ENCODE results near the gene CA7. TPM values are rescaled to one million over a fixed set of nuclear protein-coding genes. Genes with fewer than 3 reads are reported as not detected.
A peak's percentile ranks its signal among the peaks of the same experiment; 100 is the strongest.

CA7 gene
- total RNA-seq, 1 experiment from 2014 or later, result not detected

DNA sequence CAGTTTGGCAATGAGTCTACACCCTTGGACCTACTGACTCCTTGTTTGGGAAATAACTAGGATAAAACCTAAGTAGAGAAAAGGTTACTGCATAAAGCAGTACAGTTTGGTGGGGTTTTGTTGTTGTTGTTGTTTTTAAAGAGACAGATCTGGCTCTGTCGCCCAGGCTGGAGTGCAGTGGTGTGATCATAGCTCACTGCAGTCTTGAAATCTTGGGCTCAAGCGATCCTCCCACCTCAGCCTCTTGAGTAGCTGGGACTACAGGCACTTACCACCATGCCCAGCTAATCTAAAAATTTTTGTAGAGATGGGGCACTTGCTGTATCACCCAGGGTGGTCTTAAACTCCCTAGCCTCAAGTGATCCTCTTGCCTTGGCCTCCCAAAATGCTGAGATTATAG, 37.3 kb downstream of the CA7 start:
- H3K27me3 ChIP-seq (ENCODE audit: control insufficient read depth, insufficient read depth, low read length), result no peaks in the 10 kb centered on the region
- no peak for ATAC-seq
- peak overlapping the region; percentile 69 to 81 for H3K4me3 ChIP-seq (ENCODE audit: low read depth in 2 of 2, low read length in 2 of 2)
- no TSS peak for BruUV-seq (replicated peaks)
- peaks cover 12% of the 10 kb centered on the region; the same call in 1 of the 2 replicates for H3K4me1 ChIP-seq (ENCODE audit: control insufficient read depth, insufficient read depth, low read length)
- H3K9me3 ChIP-seq (ENCODE audit: control insufficient read depth, insufficient read depth, low read depth, low read length), result no peaks in the 10 kb centered on the region
- H3K36me3 ChIP-seq (ENCODE audit: control insufficient read depth, insufficient read depth, low read length), result no peaks in the 10 kb centered on the region
- intact Hi-C loops (cut with micrococcal nuclease; ENCODE audit: unreplicated experiment) (no loop called here), in situ Hi-C loops (cut with HindIII; ENCODE audit: low pct_unique_long_range_greater_than_20kb, low sequenced_read_pairs) (no loop called here)
- H3K27ac ChIP-seq (ENCODE audit: low read length), result no peak overlapping the region
- ChIA-PET POLR2A (no interaction called here), CTCF (interaction anchor here (1.1 to 1.4 kb wide), 2 partner anchors 14 to 19 kb away, joined by 3 read pairs; no protein-coding TSS in a partner anchor)
- no peak for TF ChIP-seq SIN3A (IDR thresholded peaks at IDR 0.05; ENCODE audit: borderline replicate concordance, insufficient read depth, low read depth, low read length)
- no peak for TF ChIP-seq TCF7L2 (IDR thresholded peaks at IDR 0.05; ENCODE audit: low read depth, low read length)
- TF ChIP-seq, protein P1, sequence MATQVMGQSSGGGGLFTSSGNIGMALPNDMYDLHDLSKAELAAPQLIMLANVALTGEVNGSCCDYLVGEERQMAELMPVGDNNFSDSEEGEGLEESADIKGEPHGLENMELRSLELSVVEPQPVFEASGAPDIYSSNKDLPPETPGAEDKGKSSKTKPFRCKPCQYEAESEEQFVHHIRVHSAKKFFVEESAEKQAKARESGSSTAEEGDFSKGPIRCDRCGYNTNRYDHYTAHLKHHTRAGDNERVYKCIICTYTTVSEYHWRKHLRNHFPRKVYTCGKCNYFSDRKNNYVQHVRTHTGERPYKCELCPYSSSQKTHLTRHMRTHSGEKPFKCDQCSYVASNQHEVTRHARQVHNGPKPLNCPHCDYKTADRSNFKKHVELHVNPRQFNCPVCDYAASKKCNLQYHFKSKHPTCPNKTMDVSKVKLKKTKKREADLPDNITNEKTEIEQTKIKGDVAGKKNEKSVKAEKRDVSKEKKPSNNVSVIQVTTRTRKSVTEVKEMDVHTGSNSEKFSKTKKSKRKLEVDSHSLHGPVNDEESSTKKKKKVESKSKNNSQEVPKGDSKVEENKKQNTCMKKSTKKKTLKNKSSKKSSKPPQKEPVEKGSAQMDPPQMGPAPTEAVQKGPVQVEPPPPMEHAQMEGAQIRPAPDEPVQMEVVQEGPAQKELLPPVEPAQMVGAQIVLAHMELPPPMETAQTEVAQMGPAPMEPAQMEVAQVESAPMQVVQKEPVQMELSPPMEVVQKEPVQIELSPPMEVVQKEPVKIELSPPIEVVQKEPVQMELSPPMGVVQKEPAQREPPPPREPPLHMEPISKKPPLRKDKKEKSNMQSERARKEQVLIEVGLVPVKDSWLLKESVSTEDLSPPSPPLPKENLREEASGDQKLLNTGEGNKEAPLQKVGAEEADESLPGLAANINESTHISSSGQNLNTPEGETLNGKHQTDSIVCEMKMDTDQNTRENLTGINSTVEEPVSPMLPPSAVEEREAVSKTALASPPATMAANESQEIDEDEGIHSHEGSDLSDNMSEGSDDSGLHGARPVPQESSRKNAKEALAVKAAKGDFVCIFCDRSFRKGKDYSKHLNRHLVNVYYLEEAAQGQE (IDR thresholded peaks at IDR 0.05; ENCODE audit: insufficient read depth in 1 of 2, low read depth in 2 of 2, low read length in 1 of 2), result no peak
- no peak for TF ChIP-seq POLR2AphosphoS5 (IDR thresholded peaks at IDR 0.05; ENCODE audit: low read depth, low read length)
- TF ChIP-seq, protein P2, sequence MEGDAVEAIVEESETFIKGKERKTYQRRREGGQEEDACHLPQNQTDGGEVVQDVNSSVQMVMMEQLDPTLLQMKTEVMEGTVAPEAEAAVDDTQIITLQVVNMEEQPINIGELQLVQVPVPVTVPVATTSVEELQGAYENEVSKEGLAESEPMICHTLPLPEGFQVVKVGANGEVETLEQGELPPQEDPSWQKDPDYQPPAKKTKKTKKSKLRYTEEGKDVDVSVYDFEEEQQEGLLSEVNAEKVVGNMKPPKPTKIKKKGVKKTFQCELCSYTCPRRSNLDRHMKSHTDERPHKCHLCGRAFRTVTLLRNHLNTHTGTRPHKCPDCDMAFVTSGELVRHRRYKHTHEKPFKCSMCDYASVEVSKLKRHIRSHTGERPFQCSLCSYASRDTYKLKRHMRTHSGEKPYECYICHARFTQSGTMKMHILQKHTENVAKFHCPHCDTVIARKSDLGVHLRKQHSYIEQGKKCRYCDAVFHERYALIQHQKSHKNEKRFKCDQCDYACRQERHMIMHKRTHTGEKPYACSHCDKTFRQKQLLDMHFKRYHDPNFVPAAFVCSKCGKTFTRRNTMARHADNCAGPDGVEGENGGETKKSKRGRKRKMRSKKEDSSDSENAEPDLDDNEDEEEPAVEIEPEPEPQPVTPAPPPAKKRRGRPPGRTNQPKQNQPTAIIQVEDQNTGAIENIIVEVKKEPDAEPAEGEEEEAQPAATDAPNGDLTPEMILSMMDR (IDR thresholded peaks at IDR 0.05), result no peak
- DNase-seq (ENCODE audit: low read depth, low spot score), result no peak

DNA sequence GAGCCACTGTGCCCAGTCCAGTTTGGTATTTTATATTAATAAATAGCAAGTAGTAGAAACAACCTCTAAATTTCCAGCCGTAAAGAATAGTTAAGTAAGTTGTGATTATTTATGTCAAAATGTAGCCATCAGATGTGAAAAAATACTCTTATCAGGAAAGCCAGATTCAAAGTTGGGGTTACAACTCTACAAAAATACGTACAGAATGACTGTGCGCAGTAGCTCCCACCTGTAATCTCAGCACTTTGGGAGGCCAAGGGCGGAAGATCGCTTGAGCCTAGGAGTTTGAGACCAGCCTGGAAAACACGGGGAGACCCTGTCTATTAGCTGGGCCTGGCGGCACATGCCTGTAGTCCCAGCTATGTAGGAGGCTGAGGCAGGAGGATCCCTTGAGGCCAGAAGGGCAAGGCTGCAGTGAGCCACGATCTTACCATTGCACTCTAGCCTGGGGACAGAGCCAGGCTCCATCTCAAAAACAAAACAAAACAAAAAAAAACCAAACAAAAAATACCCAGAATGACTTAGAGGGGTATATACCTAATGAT, 37.8 kb downstream of the CA7 start:
- H3K4me1 ChIP-seq (ENCODE audit: control insufficient read depth, insufficient read depth, low read length), result peaks cover 12% of the 10 kb centered on the region; the same call in 1 of the 2 replicates
- H3K27me3 ChIP-seq (ENCODE audit: control insufficient read depth, insufficient read depth, low read length), result no peaks in the 10 kb centered on the region
- H3K9me3 ChIP-seq (ENCODE audit: control insufficient read depth, insufficient read depth, low read depth, low read length), result no peaks in the 10 kb centered on the region
- no peaks in the 10 kb centered on the region for H3K36me3 ChIP-seq (ENCODE audit: control insufficient read depth, insufficient read depth, low read length)
- intact Hi-C loops (cut with micrococcal nuclease; ENCODE audit: unreplicated experiment) (no loop called here), in situ Hi-C loops (cut with HindIII; ENCODE audit: low pct_unique_long_range_greater_than_20kb, low sequenced_read_pairs) (no loop called here)
- DNase-seq (ENCODE audit: low read depth, low spot score) (no peak), ATAC-seq (no peak)
- no peak overlapping the region for H3K27ac ChIP-seq (ENCODE audit: low read length)
- BruUV-seq (replicated peaks), result no TSS peak
- peak overlapping the region in 1 of 2 experiments; percentile 69; a peak in 1 of 4 replicates for H3K4me3 ChIP-seq (ENCODE audit: low read depth in 2 of 2, low read length in 2 of 2)
- POLR2A ChIA-PET, result no interaction called here
- CTCF ChIA-PET, result no interaction called here
- TF ChIP-seq POLR2AphosphoS5 (IDR thresholded peaks at IDR 0.05; ENCODE audit: low read depth, low read length), result no peak
- TF ChIP-seq, protein P1 (IDR thresholded peaks at IDR 0.05; ENCODE audit: insufficient read depth in 1 of 2, low read depth in 2 of 2, low read length in 1 of 2), result no peak
- TF ChIP-seq, protein P2 (IDR thresholded peaks at IDR 0.05), result no peak
- no peak for TF ChIP-seq SIN3A (IDR thresholded peaks at IDR 0.05; ENCODE audit: borderline replicate concordance, insufficient read depth, low read depth, low read length)
- no peak for TF ChIP-seq TCF7L2 (IDR thresholded peaks at IDR 0.05; ENCODE audit: low read depth, low read length)

Data from Panc1 (cell line).